ENCODE measurements around the gene CDK5R2.

CDK5R2 gene

GRCh38 chr2:219001100-219001576 is 41.7 kb downstream of the CDK5R2 start:
- Histone ChIP-seq H3K4me1 (peaks cover 6 to 30% (median 25%) of the 10 kb centered on the region in 4 donors), H3K27ac (no peak overlapping the region), H3K27me3 (peaks cover 15 to 98% of the 10 kb centered on the region in 2 donors), H3K9me3 (no peaks in the 10 kb centered on the region), H3K36me3 (no peaks in the 10 kb centered on the region), H3K4me3 (no peak overlapping the region)
- TF ChIP-seq, protein P1, sequence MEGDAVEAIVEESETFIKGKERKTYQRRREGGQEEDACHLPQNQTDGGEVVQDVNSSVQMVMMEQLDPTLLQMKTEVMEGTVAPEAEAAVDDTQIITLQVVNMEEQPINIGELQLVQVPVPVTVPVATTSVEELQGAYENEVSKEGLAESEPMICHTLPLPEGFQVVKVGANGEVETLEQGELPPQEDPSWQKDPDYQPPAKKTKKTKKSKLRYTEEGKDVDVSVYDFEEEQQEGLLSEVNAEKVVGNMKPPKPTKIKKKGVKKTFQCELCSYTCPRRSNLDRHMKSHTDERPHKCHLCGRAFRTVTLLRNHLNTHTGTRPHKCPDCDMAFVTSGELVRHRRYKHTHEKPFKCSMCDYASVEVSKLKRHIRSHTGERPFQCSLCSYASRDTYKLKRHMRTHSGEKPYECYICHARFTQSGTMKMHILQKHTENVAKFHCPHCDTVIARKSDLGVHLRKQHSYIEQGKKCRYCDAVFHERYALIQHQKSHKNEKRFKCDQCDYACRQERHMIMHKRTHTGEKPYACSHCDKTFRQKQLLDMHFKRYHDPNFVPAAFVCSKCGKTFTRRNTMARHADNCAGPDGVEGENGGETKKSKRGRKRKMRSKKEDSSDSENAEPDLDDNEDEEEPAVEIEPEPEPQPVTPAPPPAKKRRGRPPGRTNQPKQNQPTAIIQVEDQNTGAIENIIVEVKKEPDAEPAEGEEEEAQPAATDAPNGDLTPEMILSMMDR (IDR thresholded peaks at IDR 0.05), result no peak
- DNase-seq, result no peak
- intact Hi-C loops (cut with DNase I; ENCODE audit: low total_unique reads), result no loop called here

DNA sequence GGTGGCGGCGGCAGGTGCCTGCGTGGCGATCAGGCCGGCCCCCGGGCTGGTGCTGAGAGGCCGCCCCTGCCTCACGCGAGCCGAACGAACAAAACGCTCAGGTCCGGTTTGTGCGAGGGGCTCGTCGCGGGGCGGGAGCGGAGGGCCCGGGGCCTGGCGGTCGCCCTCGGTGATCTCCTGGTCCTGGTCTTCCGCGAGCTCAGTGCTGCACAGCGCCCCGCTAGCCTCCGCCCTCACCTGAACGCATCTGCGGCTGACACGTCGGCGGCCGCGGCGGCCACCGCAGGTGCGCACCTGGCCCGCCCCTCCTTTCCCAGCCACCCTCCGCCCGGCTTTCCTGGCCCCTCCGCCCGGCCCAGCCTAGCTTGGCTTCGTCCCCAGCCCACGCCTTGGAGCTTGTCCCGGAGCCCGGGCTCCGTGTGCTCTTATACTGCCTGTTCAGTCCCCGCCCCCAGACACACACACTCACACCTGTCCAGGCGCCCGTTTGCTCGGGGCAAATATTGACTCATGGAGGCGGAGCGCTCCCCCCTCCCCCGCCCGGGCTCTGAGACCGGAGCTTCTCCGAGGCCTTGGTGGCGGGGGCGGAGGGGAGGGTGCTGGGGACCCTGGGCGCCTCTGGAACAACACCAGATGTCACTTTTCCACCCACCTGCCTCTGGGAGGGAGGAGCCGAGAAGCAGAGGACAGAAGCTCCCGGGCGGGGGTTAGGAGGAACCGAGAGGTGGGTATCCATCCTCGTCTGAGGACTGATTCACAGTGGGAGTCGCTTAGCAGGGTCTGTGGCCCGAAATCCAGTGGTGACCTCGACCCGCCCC is 42.3 kb downstream of the CDK5R2 start:
- Histone ChIP-seq H3K4me3 (no peak overlapping the region), H3K27ac (no peak overlapping the region), H3K9me3 (no peaks in the 10 kb centered on the region), H3K27me3 (peaks cover 15 to 97% of the 10 kb centered on the region in 2 donors), H3K4me1 (peaks cover 6 to 24% (median 22%) of the 10 kb centered on the region in 4 donors), H3K36me3 (no peaks in the 10 kb centered on the region)
- intact Hi-C loops (cut with DNase I; ENCODE audit: low total_unique reads), result no loop called here
- TF ChIP-seq, protein P1 (IDR thresholded peaks at IDR 0.05), result no peak
- DNase-seq, result no peak

- Histone ChIP-seq H3K27ac (no peak overlapping the region), H3K9me3 (no peaks in the 10 kb centered on the region), H3K4me3 (peak overlapping the region in 1 of 2 donors; percentile 5), H3K36me3 (no peaks in the 10 kb centered on the region), H3K4me1 (peaks cover 6 to 24% (median 22%) of the 10 kb centered on the region in 4 donors), H3K27me3 (peaks cover 15 to 95% of the 10 kb centered on the region in 2 donors)
- TF ChIP-seq, protein P1 (IDR thresholded peaks at IDR 0.05), result peak in 1 of 2 experiments; percentile 24
- intact Hi-C loops (cut with DNase I; ENCODE audit: low total_unique reads), result no loop called here
- DNase-seq, result no peak
Observed at GRCh38 chr2:219002395-219003266, 43.2 kb downstream of the CDK5R2 start.

DNA sequence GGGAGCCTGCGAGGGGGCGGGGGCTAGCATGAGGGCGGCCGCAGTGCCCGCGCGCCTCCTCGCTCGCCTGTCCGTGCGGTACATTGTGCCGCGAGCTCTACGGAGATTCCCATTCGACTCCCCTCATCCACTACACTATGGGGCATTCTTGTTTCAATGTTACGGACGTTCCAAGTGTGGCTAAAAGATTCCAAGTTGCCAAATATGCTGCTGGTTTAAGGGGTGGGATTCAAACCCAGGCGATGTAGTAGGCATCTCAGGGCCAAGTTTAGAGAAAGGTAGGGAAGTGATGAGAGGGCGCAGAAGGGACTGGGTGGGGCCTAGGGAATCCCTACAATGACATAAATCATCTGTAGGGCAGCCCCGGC is 43.8 kb downstream of the CDK5R2 start:
- no peak overlapping the region for H3K27ac ChIP-seq
- no peaks in the 10 kb centered on the region for H3K9me3 ChIP-seq
- H3K36me3 ChIP-seq, result no peaks in the 10 kb centered on the region
- peak overlapping the region in 1 of 2 donors; percentile 5 for H3K4me3 ChIP-seq
- TF ChIP-seq, protein P1 (IDR thresholded peaks at IDR 0.05), result no peak
- intact Hi-C loops (cut with DNase I; ENCODE audit: low total_unique reads), result no loop called here
- DNase-seq, result no peak
- H3K4me1 ChIP-seq, result peaks cover 6 to 24% (median 22%) of the 10 kb centered on the region in 4 donors
- peaks cover 15 to 95% of the 10 kb centered on the region in 2 donors for H3K27me3 ChIP-seq

DNA sequence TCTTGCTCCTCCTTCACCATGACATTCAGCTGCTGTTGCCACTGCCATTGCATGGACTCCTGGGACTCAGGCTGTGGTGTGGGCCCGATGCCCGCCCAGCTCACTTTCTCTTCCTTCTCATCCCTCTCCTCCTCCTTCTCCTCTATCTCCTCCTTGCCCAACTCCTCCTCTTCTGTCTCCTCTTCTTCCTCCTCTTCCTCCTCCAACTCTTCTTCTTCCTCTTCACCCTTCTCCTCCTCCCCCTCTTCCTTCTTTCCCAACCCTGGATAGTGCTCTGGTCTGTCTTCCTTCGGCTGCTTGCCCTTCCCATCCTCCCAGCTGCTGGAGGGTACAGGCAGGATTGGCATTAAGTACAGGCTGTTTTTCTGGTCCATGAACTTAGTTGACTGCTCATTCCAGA is 44.5 kb downstream of the CDK5R2 start:
- H3K4me1 ChIP-seq, result peaks cover 6 to 24% (median 22%) of the 10 kb centered on the region in 4 donors
- H3K27ac ChIP-seq, result no peak overlapping the region
- no peak overlapping the region for H3K4me3 ChIP-seq
- intact Hi-C loops (cut with DNase I; ENCODE audit: low total_unique reads), result no loop called here
- H3K9me3 ChIP-seq, result no peaks in the 10 kb centered on the region
- H3K27me3 ChIP-seq, result peaks cover 15 to 92% of the 10 kb centered on the region in 2 donors
- H3K36me3 ChIP-seq, result no peaks in the 10 kb centered on the region
- TF ChIP-seq, protein P1 (IDR thresholded peaks at IDR 0.05), result no peak
- no peak for DNase-seq

Measured in tibial artery (tissue), 4 donors.